Measurements from ENCODE around the gene CCDC177.

DNA sequence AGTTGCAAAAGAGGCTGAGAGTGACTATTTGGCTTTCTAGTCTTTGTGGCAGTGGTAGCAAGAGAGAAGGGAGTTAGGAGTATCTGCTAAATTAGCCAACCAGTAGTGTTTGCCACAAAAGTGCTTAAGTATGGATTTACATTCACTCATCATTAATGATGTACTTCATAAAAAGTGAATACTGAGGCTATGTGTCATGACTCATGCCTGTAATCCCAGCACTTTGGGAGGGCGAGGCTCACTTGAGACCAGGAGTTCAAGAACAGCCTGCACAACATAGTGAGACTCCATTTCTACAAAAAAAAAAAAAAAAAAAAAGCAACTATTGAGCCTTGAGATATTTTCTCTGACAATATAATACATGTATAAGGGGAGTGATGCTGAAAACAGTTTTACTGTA lies 36.8 kb downstream of the CCDC177 start:
- TF ChIP-seq, protein P1, sequence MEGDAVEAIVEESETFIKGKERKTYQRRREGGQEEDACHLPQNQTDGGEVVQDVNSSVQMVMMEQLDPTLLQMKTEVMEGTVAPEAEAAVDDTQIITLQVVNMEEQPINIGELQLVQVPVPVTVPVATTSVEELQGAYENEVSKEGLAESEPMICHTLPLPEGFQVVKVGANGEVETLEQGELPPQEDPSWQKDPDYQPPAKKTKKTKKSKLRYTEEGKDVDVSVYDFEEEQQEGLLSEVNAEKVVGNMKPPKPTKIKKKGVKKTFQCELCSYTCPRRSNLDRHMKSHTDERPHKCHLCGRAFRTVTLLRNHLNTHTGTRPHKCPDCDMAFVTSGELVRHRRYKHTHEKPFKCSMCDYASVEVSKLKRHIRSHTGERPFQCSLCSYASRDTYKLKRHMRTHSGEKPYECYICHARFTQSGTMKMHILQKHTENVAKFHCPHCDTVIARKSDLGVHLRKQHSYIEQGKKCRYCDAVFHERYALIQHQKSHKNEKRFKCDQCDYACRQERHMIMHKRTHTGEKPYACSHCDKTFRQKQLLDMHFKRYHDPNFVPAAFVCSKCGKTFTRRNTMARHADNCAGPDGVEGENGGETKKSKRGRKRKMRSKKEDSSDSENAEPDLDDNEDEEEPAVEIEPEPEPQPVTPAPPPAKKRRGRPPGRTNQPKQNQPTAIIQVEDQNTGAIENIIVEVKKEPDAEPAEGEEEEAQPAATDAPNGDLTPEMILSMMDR (IDR thresholded peaks at IDR 0.05; ENCODE audit: poor library complexity): no peak
- TF ChIP-seq EZH2 (IDR thresholded peaks at IDR 0.05; ENCODE audit: borderline replicate concordance) (no peak), EZH2phosphoT487 (IDR thresholded peaks at IDR 0.05; ENCODE audit: low read depth, severe bottlenecking, unreplicated experiment) (no peak)

Measured in hepatocyte (in vitro differentiated cells).